H9 (cell line): ENCODE results near the gene ADARB2. TPM values are rescaled to one million over a fixed set of nuclear protein-coding genes. Genes with fewer than 3 reads are reported as not detected.

ENCODE experiments used
- DNase-seq: peaks from one replicate; pipeline ENCODE4 v3.0.0-alpha.2; 2017
- H2AFZ ChIP-seq: one replicate; pipeline ENCODE4 v1.6.1; 2013; ENCODE audit warnings: mild to moderate bottlenecking, low read length, control low read depth, moderate library complexity
- H2AK5ac ChIP-seq: 2 replicates; pipeline ENCODE4 v1.6.1; 2013; ENCODE audit warnings: low read length, control low read depth, mixed read lengths; ENCODE audit not compliant: insufficient read length
- H2BK120ac ChIP-seq: one replicate; pipeline ENCODE4 v1.6.1; 2013; ENCODE audit warnings: low read depth, mild to moderate bottlenecking, low read length, control low read depth, inconsistent platforms; ENCODE audit not compliant: poor library complexity, severe bottlenecking
- H2BK12ac ChIP-seq: 2 replicates; pipeline ENCODE4 v1.6.1; 2013; ENCODE audit warnings: low read length, control low read depth, mixed read lengths, low read depth; ENCODE audit not compliant: insufficient read length
- H2BK15ac ChIP-seq: 2 replicates; pipeline ENCODE4 v1.6.1; 2013; ENCODE audit warnings: low read depth, low read length, control low read depth
- H2BK20ac ChIP-seq: one replicate; pipeline ENCODE4 v1.6.1; 2013; ENCODE audit warnings: low read depth, mild to moderate bottlenecking, low read length, control low read depth, inconsistent platforms; ENCODE audit not compliant: poor library complexity, severe bottlenecking
- H2BK5ac ChIP-seq: 2 replicates; pipeline ENCODE4 v1.6.1; 2013; ENCODE audit warnings: low read length, control low read depth, mixed read lengths; ENCODE audit not compliant: insufficient read length
- H3K14ac ChIP-seq: 2 replicates; pipeline ENCODE4 v1.6.1; 2013; ENCODE audit warnings: low read length, control low read depth; ENCODE audit not compliant: insufficient read depth
- H3K18ac ChIP-seq: 2 replicates; pipeline ENCODE4 v1.6.1; 2013; ENCODE audit warnings: low read depth, mild to moderate bottlenecking, mixed read lengths, low read length, control low read depth; ENCODE audit not compliant: insufficient read length
- H3K23ac ChIP-seq: 2 replicates; pipeline ENCODE4 v1.6.1; 2013; ENCODE audit warnings: low read length, control low read depth, mixed read lengths, low read depth; ENCODE audit not compliant: insufficient read length
- H3K23me2 ChIP-seq: 2 replicates; pipeline ENCODE4 v1.6.1; 2013; ENCODE audit warnings: low read depth, mild to moderate bottlenecking, mixed read lengths, low read length, control low read depth; ENCODE audit not compliant: insufficient read length, poor library complexity, severe bottlenecking
- H3K27ac ChIP-seq: 2 replicates; pipeline ENCODE4 v1.5.1; 2013; ENCODE audit warnings: low read length, control low read depth, mixed read lengths, low read depth; ENCODE audit not compliant: insufficient read length
- H3K27me3 ChIP-seq: 2 replicates; pipeline ENCODE4 v1.6.1; 2013; ENCODE audit warnings: low read length, control low read depth, inconsistent platforms; ENCODE audit not compliant: insufficient read depth
- H3K4ac ChIP-seq: 2 replicates; pipeline ENCODE4 v1.6.1; 2013; ENCODE audit warnings: low read depth, mild to moderate bottlenecking, control low read depth, inconsistent platforms, low read length, moderate library complexity
- H3K4me1 ChIP-seq: 2 replicates; pipeline ENCODE4 v1.6.1; 2013; ENCODE audit warnings: low read length, control low read depth, inconsistent platforms; ENCODE audit not compliant: insufficient read depth
- H3K4me2 ChIP-seq: 2 replicates; pipeline ENCODE4 v1.6.1; 2013; ENCODE audit warnings: low read length, control low read depth, mixed read lengths; ENCODE audit not compliant: insufficient read length, insufficient read depth
- H3K56ac ChIP-seq: 2 replicates; pipeline ENCODE4 v1.6.1; 2013; ENCODE audit warnings: low read depth, mild to moderate bottlenecking, mixed read lengths, low read length, control low read depth; ENCODE audit not compliant: insufficient read length
- H3K79me1 ChIP-seq: 2 replicates; pipeline ENCODE4 v1.6.1; 2013; ENCODE audit warnings: low read depth, mild to moderate bottlenecking, moderate library complexity, low read length, control low read depth, inconsistent platforms; ENCODE audit not compliant: insufficient read depth, poor library complexity, severe bottlenecking
- H3K79me2 ChIP-seq: 2 replicates; pipeline ENCODE4 v1.6.1; 2013; ENCODE audit warnings: low read length, control low read depth, inconsistent platforms; ENCODE audit not compliant: insufficient read depth
- H3K9ac ChIP-seq: 2 replicates; pipeline ENCODE4 v1.6.1; 2013; ENCODE audit warnings: low read length, control low read depth, mixed read lengths; ENCODE audit not compliant: insufficient read length; ENCODE audit errors: extremely low read depth
- H3K9me3 ChIP-seq: one replicate; pipeline ENCODE4 v1.6.1; 2013; ENCODE audit warnings: low read depth, low read length, inconsistent platforms; ENCODE audit not compliant: control insufficient read depth
- H3T11ph ChIP-seq: one replicate; pipeline ENCODE4 v1.6.1; 2013; ENCODE audit warnings: mild to moderate bottlenecking, low read length, control low read depth, inconsistent platforms
- H4K20me1 ChIP-seq: one replicate; pipeline ENCODE4 v1.6.1; 2013; ENCODE audit not compliant: control insufficient read depth, insufficient read length, insufficient read depth
- H4K5ac ChIP-seq: 2 replicates; pipeline ENCODE4 v1.6.1; 2013; ENCODE audit warnings: low read depth, mild to moderate bottlenecking, mixed read lengths, low read length, control low read depth; ENCODE audit not compliant: insufficient read length
- H4K8ac ChIP-seq: replicated peaks from 2 replicates; pipeline ENCODE4 v1.6.1; 2013; ENCODE audit warnings: low read length, control low read depth, mixed read lengths, low read depth; ENCODE audit not compliant: insufficient read length
- H4K91ac ChIP-seq: 2 replicates; pipeline ENCODE4 v1.6.1; 2013; ENCODE audit warnings: low read depth, mild to moderate bottlenecking, moderate library complexity, mixed read lengths, low read length, control low read depth; ENCODE audit not compliant: insufficient read length
- H3K27ac Mint-ChIP-seq, 3 experiments: 2 replicates in 2 of 3; 3 replicates in 1 of 3; pipeline ENCODE4 v1.8.0; 2020 to 2021; ENCODE audit warnings: mixed read lengths in 3 of 3, mild to moderate bottlenecking in 1 of 3, moderate library complexity in 1 of 3
- H3K27me3 Mint-ChIP-seq: 2 replicates; pipeline ENCODE4 v1.8.0; 2021; ENCODE audit warnings: low read depth, mild to moderate bottlenecking, moderate library complexity, mixed read lengths
- H3K36me3 Mint-ChIP-seq, 3 experiments: 2 replicates in 2 of 3; 3 replicates in 1 of 3; pipeline ENCODE4 v1.8.0; 2020 to 2021; ENCODE audit warnings: low read depth in 3 of 3, mixed read lengths in 3 of 3; ENCODE audit not compliant: insufficient read depth in 1 of 3
- H3K4me1 Mint-ChIP-seq, 2 experiments: 2 replicates each; pipeline ENCODE4 v1.8.0; 2020; ENCODE audit warnings: mixed read lengths in 2 of 2
- H3K4me3 Mint-ChIP-seq, 2 experiments: 2 replicates in 1 of 2; 3 replicates in 1 of 2; pipeline ENCODE4 v1.8.0; 2020 to 2021; ENCODE audit warnings: mild to moderate bottlenecking in 2 of 2, mixed read lengths in 2 of 2, moderate library complexity in 1 of 2
- H3K9me3 Mint-ChIP-seq, 2 experiments: 2 replicates in 1 of 2; 3 replicates in 1 of 2; pipeline ENCODE4 v1.8.0; 2020; ENCODE audit warnings: mild to moderate bottlenecking in 2 of 2, mixed read lengths in 2 of 2, moderate library complexity in 1 of 2
- WGBS: extraction: QIAGEN DNeasy Blood & Tissue Kit; methylation state at CpG from one replicate; pipeline ENCODE4 v1.1.7; 2013; ENCODE audit warnings: missing lambda C conversion rate, low lambda C conversion rate, mixed read lengths; ENCODE audit not compliant: insufficient read length; ENCODE audit errors: extremely low coverage; 5-methylcytosine and 5-hydroxymethylcytosine counted together
- total RNA-seq: library from RNA; stranded (reverse); gene quantifications from 2 replicates; pipeline ENCODE4 v1.2.1, GENCODE V29; 2021
- TF ChIP-seq, protein P1 (sequence below): fragments of 200-600 bp; sonication (generic); conservative IDR thresholded peaks from 3 replicates; pipeline ENCODE4 v1.8.0; 2021; ENCODE audit warnings: antibody characterized with exemption, mild to moderate bottlenecking

Gene ADARB2
- total RNA-seq, 1 experiment from 2014 or later: 0.87 TPM

DNA sequence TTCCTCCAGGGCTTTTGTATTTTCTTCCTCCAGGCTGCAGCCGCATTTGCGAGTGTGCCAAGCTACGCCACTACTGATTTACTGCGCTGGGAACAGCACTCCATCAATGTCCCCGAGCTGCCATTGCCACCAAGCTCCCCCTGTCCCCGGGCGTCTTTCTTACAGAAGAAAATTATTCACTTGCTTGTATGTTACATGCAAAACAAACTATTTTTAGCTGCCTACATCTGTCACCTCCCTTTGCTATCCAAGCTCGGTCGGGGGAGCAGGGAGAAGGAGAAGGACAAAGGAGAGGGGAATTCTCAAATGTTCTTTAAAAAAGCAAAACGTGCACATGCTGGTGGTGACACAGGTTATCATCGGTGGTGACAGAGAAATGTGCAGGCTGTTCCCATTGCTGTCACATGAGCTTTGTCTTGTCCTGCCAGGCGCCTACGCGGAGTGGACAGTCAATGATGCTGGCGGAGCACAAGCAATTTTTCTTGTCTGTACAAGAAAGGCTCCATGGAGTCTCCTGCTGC is 93.1 kb downstream of the ADARB2 start:
- H3K79me1 ChIP-seq: no peaks in the 10 kb centered on the region
- H3K27ac ChIP-seq: no peak overlapping the region
- H4K5ac ChIP-seq: no peak overlapping the region
- no peak overlapping the region for H2BK120ac ChIP-seq
- no peaks in the 10 kb centered on the region for H4K20me1 ChIP-seq
- H3K14ac ChIP-seq: no peak overlapping the region
- no peak overlapping the region for H2BK12ac ChIP-seq
- no peak overlapping the region for H3K23ac ChIP-seq
- TF ChIP-seq, protein P1, sequence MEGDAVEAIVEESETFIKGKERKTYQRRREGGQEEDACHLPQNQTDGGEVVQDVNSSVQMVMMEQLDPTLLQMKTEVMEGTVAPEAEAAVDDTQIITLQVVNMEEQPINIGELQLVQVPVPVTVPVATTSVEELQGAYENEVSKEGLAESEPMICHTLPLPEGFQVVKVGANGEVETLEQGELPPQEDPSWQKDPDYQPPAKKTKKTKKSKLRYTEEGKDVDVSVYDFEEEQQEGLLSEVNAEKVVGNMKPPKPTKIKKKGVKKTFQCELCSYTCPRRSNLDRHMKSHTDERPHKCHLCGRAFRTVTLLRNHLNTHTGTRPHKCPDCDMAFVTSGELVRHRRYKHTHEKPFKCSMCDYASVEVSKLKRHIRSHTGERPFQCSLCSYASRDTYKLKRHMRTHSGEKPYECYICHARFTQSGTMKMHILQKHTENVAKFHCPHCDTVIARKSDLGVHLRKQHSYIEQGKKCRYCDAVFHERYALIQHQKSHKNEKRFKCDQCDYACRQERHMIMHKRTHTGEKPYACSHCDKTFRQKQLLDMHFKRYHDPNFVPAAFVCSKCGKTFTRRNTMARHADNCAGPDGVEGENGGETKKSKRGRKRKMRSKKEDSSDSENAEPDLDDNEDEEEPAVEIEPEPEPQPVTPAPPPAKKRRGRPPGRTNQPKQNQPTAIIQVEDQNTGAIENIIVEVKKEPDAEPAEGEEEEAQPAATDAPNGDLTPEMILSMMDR: no peak
- H2BK15ac ChIP-seq: no peak overlapping the region
- H3K4me2 ChIP-seq: no peak overlapping the region
- H3K79me2 ChIP-seq: no peaks in the 10 kb centered on the region
- H4K8ac ChIP-seq: no peak overlapping the region
- H3K4me1 ChIP-seq: no peaks in the 10 kb centered on the region
- H3K18ac ChIP-seq: no peak overlapping the region
- no peaks in the 10 kb centered on the region; a peak in 1 of 5 replicates for H3K9me3 Mint-ChIP-seq
- no peak overlapping the region for H2BK20ac ChIP-seq
- no peaks in the 10 kb centered on the region for H3K27me3 ChIP-seq
- DNase-seq: no peak
- H2AK5ac ChIP-seq: no peak overlapping the region
- no peak overlapping the region for H2AFZ ChIP-seq
- H3K4me1 Mint-ChIP-seq: no peaks in the 10 kb centered on the region
- H3K23me2 ChIP-seq: no peaks in the 10 kb centered on the region
- H3K27ac Mint-ChIP-seq: no peak overlapping the region; a peak in 1 of 7 replicates
- no peak overlapping the region for H3K9ac ChIP-seq
- no peak overlapping the region for H4K91ac ChIP-seq
- H3K4ac ChIP-seq: no peak overlapping the region
- WGBS: no CpG with 5 or more reads among the region's 15 CpGs
- H3K36me3 Mint-ChIP-seq: no peaks in the 10 kb centered on the region
- no peak overlapping the region for H3K56ac ChIP-seq
- H3T11ph ChIP-seq: no peak overlapping the region
- H3K27me3 Mint-ChIP-seq: peaks cover 11% of the 10 kb centered on the region
- no peak overlapping the region for H2BK5ac ChIP-seq
- H3K9me3 ChIP-seq: no peaks in the 10 kb centered on the region
- H3K4me3 Mint-ChIP-seq: no peak overlapping the region
